NB4 (cell line): ENCODE measurements around the gene PUDP.

ENCODE experiments used
- DNase-seq: peaks from one replicate; pipeline ENCODE4 v3.0.0; 2010; ENCODE audit warnings: low read depth
- H3K4me3 ChIP-seq: one replicate; pipeline ENCODE4 v1.5.1; 2011; ENCODE audit warnings: mild to moderate bottlenecking, low read depth, low read length, moderate library complexity
- CTCF ChIP-seq: IDR thresholded peaks from one replicate; pipeline ENCODE4 v1.5.1; 2012; ENCODE audit warnings: low read depth, low read length
- MAX ChIP-seq: IDR thresholded peaks from 2 replicates; pipeline ENCODE4 v1.6.1; 2011; ENCODE audit warnings: low read depth, low read length
- MYC ChIP-seq: IDR thresholded peaks from 2 replicates; pipeline ENCODE4 v1.6.1; 2011; ENCODE audit warnings: low read depth, low read length
- POLR2A ChIP-seq: IDR thresholded peaks from 2 replicates; pipeline ENCODE4 v1.6.1; 2011; ENCODE audit warnings: mild to moderate bottlenecking; ENCODE audit not compliant: insufficient read length; ENCODE audit errors: extremely low read depth

Gene PUDP

GRCh38 chrX:7155163-7155562 is 7.2 kb upstream of the PUDP start:
- no peak overlapping the region for H3K4me3 ChIP-seq
- no peak for TF ChIP-seq MYC
- TF ChIP-seq POLR2A = no peak
- TF ChIP-seq CTCF = no peak
- TF ChIP-seq MAX = no peak
- DNase-seq = no peak

- H3K4me3 ChIP-seq = no peak overlapping the region
- TF ChIP-seq MYC = no peak
- no peak for TF ChIP-seq CTCF
- no peak for TF ChIP-seq POLR2A
- no peak for TF ChIP-seq MAX
- no peak for DNase-seq
Observed at GRCh38 chrX:7154041-7154597, 6.2 kb upstream of the PUDP start.

GRCh38 chrX:7153231-7153630 is 5.3 kb upstream of the PUDP start:
- H3K4me3 ChIP-seq = no peak overlapping the region
- DNase-seq = no peak
- no peak for TF ChIP-seq MAX
- TF ChIP-seq POLR2A = no peak
- TF ChIP-seq CTCF = no peak
- no peak for TF ChIP-seq MYC

- DNase-seq = no peak
- TF ChIP-seq CTCF = no peak
- TF ChIP-seq MAX = no peak
- TF ChIP-seq MYC = no peak
- no peak for TF ChIP-seq POLR2A
- no peak overlapping the region for H3K4me3 ChIP-seq
Observed at GRCh38 chrX:7149411-7149810, 1.5 kb upstream of the PUDP start.

GRCh38 chrX:7147413-7147977 is 458 bp downstream of the PUDP start, which contains the start of gene STS:
Gene STS, plus strand, starts transcription at chrX:7147712. Its CDS starts 105,488 bp downstream, at chrX:7253200.
- DNase-seq = peak; percentile 58
- peak; percentile 87 for TF ChIP-seq MYC
- TF ChIP-seq POLR2A = no peak
- TF ChIP-seq MAX = peak; percentile 83

GRCh38 chrX:7146703-7147412 is 1.1 kb downstream of the PUDP start:
- no peak for TF ChIP-seq POLR2A
- peak; percentile 30; the same call in 1 of the 2 replicates for TF ChIP-seq MAX
- TF ChIP-seq CTCF = no peak
- no peak for TF ChIP-seq MYC
- H3K4me3 ChIP-seq = peak overlapping the region; percentile 87
- no peak for DNase-seq

More at GRCh38 chrX:7147413-7147977, 458 bp downstream of the PUDP start, which contains the start of gene STS:
- H3K4me3 ChIP-seq = peak within 1 kb of the TSS; percentile 87
